MCF 10A (cell line): ENCODE results near the gene ZNF24. TPM values are rescaled to one million over a fixed set of nuclear protein-coding genes. Genes with fewer than 3 reads are reported as not detected.

Experiments used
- Bru-seq: library from RNA; stranded (reverse); fragments of 400-500 nt; gene quantifications from one replicate; lab custom pipeline; 2021; lab: Mats Ljungman, UMichigan
- BruChase-seq, 2 experiments: library from RNA; stranded (reverse); fragments of 400-500 nt; gene quantifications; one replicate each; lab custom pipeline; 2021; lab: Mats Ljungman, UMichigan
- BruUV-seq: library from RNA; stranded (reverse); fragments of 400-500 nt; replicated peaks from 2 replicates; lab custom pipeline; 2021; lab: Mats Ljungman, UMichigan
- CTCF ChIA-PET: fragments of 300-600 bp; sonication (Branson Sonifier 250); formaldehyde crosslinking; extraction: SDS; loops from one replicate; lab custom pipeline; 2021; ENCODE audit warnings: antibody characterized with exemption, inconsistent platforms; lab: Yijun Ruan, JAX
- POLR2A ChIA-PET: fragments of 300-600, 350-650 bp; sonication (Branson Sonifier 250); formaldehyde crosslinking; extraction: SDS; loops from one replicate; lab custom pipeline; 2020; ENCODE audit warnings: antibody characterized with exemption, inconsistent platforms; lab: Yijun Ruan, JAX
- DNase-seq: peaks from one replicate; pipeline ENCODE4 v3.0.0-alpha.2; 2018; ENCODE audit not compliant: unreplicated experiment
- H3K27ac Mint-ChIP-seq: one replicate; pipeline ENCODE4 v1.8.0; 2022; ENCODE audit warnings: mild to moderate bottlenecking, low read depth, mixed read lengths; ENCODE audit not compliant: unreplicated experiment
- H3K27me3 Mint-ChIP-seq: one replicate; pipeline ENCODE4 v1.8.0; 2022; ENCODE audit warnings: mixed read lengths; ENCODE audit not compliant: insufficient read depth, unreplicated experiment
- H3K36me3 Mint-ChIP-seq: one replicate; pipeline ENCODE4 v1.8.0; 2022; ENCODE audit warnings: mild to moderate bottlenecking, moderate library complexity, mixed read lengths; ENCODE audit not compliant: insufficient read depth, unreplicated experiment
- H3K4me1 Mint-ChIP-seq: one replicate; pipeline ENCODE4 v1.8.0; 2022; ENCODE audit warnings: mixed read lengths; ENCODE audit not compliant: insufficient read depth, unreplicated experiment
- H3K4me3 Mint-ChIP-seq: one replicate; pipeline ENCODE4 v1.8.0; 2022; ENCODE audit warnings: mild to moderate bottlenecking, moderate library complexity, mixed read lengths; ENCODE audit not compliant: unreplicated experiment
- H3K9me3 Mint-ChIP-seq: one replicate; pipeline ENCODE4 v1.8.0; 2022; ENCODE audit warnings: mixed read lengths; ENCODE audit not compliant: unreplicated experiment
- intact Hi-C: fragments of 100-400 bp; cut with micrococcal nuclease; formaldehyde crosslinking; loops from 2 replicates; pipeline ENCODE4 v1.14.1; 2022
- long read RNA-seq: library from polyadenylated mRNA; stranded (forward); transcript quantifications from one replicate; pipeline ENCODE4 v2.0.0, GENCODE V29; 2022
- total RNA-seq: library from RNA; stranded (reverse); gene quantifications from 2 replicates; pipeline ENCODE4 v1.2.3, GENCODE V29; 2022
- TF ChIP-seq, protein P1 (sequence below): fragments of 200-600 bp; IDR thresholded peaks from one replicate; pipeline ENCODE4 v1.8.0; 2022; ENCODE audit warnings: antibody characterized with exemption, mild to moderate bottlenecking; ENCODE audit not compliant: unreplicated experiment

The ZNF24 gene
- 39.1 and 44.0 TPM in 2 replicates for total RNA-seq
- percentile 97 among the genes with signal in this experiment for Bru-seq, nascent RNA
- percentile 99 among the genes with signal in this experiment for BruChase-seq, experiment 1, labeled RNA remaining after a 6-hour chase
- BruChase-seq, experiment 2, labeled RNA remaining after a 2-hour chase: percentile 100 among the genes with signal in this experiment
- long read RNA-seq, full-length matches to known transcripts: 65 of 80 reads
- long read RNA-seq, partial matches to known transcripts: 10 of 80 reads
- long read RNA-seq, other reads (novel, unspliced or antisense): 5 of 80 reads

DNA sequence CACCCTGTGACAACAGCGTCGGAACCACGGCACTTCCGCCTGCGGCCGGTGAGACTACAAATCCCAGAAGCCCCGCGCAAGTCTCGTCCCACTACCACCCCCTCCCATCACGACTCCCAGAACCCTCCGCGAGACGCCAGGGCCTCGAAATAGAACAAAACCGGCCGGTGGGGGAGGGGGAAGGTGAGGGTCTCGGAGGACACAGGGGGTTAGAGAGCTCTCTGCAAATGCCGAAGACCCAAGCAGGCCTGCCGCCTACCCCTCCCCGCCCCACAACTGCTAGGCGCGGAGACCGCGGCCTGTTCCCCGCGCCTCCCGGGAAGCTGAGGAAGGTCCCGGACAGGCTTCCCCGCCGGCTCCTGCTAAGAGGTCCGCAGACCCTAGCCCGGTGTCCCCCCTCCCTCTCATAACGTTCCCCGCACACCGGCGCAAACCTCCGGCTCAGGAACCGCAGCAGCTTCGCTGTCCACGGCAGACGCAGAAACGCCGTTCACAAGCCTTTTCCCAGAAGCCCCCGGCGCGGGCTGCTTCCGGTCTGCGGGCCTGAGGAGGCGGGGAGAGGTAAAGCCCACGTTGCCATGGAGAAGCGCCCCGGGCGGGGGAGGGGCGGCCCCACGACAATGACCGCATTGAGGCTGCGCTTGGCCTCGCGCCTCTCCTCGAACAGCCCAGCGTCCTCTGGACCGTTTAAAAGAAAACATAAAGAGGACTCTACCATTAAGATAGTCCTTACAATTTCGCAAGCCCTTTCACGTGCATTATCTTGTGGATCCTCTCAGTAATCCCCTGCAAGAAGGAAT, at the start of gene ZNF24:
Gene ZNF24, minus strand, starts transcription at position 485 of the 800 bp plus-strand sequence. CDS start 3,770 bp downstream, outside the sequence.
- intact Hi-C loops: loop anchor here (2.0 to 5.0 kb wide), 2 partner anchors 52 to 103 kb away; partner anchors contain the start of genes ZNF397 and ZSCAN30
- BruUV-seq: TSS peak; percentile 57
- H3K4me1 Mint-ChIP-seq: peaks cover 14% of the 10 kb centered on the region
- TF ChIP-seq, protein P1, sequence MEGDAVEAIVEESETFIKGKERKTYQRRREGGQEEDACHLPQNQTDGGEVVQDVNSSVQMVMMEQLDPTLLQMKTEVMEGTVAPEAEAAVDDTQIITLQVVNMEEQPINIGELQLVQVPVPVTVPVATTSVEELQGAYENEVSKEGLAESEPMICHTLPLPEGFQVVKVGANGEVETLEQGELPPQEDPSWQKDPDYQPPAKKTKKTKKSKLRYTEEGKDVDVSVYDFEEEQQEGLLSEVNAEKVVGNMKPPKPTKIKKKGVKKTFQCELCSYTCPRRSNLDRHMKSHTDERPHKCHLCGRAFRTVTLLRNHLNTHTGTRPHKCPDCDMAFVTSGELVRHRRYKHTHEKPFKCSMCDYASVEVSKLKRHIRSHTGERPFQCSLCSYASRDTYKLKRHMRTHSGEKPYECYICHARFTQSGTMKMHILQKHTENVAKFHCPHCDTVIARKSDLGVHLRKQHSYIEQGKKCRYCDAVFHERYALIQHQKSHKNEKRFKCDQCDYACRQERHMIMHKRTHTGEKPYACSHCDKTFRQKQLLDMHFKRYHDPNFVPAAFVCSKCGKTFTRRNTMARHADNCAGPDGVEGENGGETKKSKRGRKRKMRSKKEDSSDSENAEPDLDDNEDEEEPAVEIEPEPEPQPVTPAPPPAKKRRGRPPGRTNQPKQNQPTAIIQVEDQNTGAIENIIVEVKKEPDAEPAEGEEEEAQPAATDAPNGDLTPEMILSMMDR: no peak
- no peaks in the 10 kb centered on the region for H3K9me3 Mint-ChIP-seq
- H3K27me3 Mint-ChIP-seq: no peaks in the 10 kb centered on the region
- POLR2A ChIA-PET: interaction anchor here (0.6 to 2.5 kb wide), 16 partner anchors 8 to 1763 kb away, joined by 3 to 26 read pairs (median 3); partner anchors contain the start of genes ZNF397 and ZSCAN30
- H3K27ac Mint-ChIP-seq: peak within 1 kb of the TSS; percentile 86
- peaks cover 19% of the 10 kb centered on the region for H3K36me3 Mint-ChIP-seq
- CTCF ChIA-PET: interaction anchor here (0.5 to 3.6 kb wide), 6 partner anchors 11 to 377 kb away, joined by 3 to 18 read pairs (median 3); partner anchors contain the start of gene ZNF397
- peak within 1 kb of the TSS; percentile 88 for H3K4me3 Mint-ChIP-seq
- peak; percentile 93 for DNase-seq

DNA sequence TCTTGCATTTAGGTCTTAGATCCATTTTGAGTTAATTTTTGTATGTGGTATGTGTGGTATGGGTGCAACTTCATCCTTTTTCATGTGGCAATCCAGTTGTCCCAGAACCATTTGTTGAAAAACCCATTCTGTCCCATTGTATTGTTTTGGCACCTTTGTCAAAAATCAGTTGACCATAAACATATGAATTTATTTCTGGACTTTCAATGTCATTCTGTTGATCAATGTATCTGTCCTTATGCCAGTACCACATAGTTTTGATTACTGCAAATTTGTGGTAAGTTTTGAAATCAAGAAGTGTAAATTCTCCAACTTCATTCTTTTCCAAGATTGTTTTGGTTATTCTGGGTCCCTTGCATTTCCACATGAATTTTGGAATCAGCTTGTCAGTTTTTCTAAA, 49.5 kb upstream of the ZNF24 start:
- Mint-ChIP-seq H3K27me3 (no peaks in the 10 kb centered on the region), H3K4me3 (no peak overlapping the region), H3K36me3 (no peaks in the 10 kb centered on the region), H3K27ac (no peak overlapping the region), H3K9me3 (peaks cover 7% of the 10 kb centered on the region), H3K4me1 (no peaks in the 10 kb centered on the region)
- DNase-seq: no peak
- ChIA-PET POLR2A (no interaction called here), CTCF (interaction anchor here (0.7 to 8.2 kb wide), 2 partner anchors 8 to 528 kb away, joined by 3 to 53 read pairs; no protein-coding TSS in a partner anchor)
- TF ChIP-seq, protein P1: no peak
- intact Hi-C loops: no loop called here
- no TSS peak for BruUV-seq

DNA sequence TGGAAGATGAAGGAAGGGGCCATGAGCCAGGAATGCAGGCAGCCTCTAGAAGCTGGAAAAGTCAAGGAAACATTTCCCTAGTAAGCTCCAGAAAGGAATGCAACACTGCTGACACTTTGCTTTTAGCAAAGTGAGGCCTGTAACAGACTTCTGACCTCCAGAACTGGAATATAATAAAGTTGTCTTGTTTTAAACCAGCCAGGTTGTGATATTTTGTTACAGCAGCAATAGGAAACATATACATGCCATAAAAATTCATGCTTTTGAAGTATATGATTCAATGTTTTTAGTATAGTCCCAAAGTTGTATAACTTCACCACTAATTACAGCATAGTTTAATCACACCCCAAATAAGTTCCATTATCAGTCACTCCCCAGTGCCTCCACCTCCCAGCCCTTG, 48.2 kb upstream of the ZNF24 start:
- TF ChIP-seq, protein P1: no peak
- no peaks in the 10 kb centered on the region for H3K27me3 Mint-ChIP-seq
- peaks cover under 1% of the 10 kb centered on the region for H3K4me1 Mint-ChIP-seq
- CTCF ChIA-PET: no interaction called here
- H3K27ac Mint-ChIP-seq: no peak overlapping the region
- POLR2A ChIA-PET: no interaction called here
- peaks cover 7% of the 10 kb centered on the region for H3K9me3 Mint-ChIP-seq
- no peak overlapping the region for H3K4me3 Mint-ChIP-seq
- no peak for DNase-seq
- intact Hi-C loops: no loop called here
- no TSS peak for BruUV-seq
- no peaks in the 10 kb centered on the region for H3K36me3 Mint-ChIP-seq
